EL (cell line): ENCODE results near the gene THAP9.
"Not testable (repeated sequence)": the region's sequence is repeated elsewhere in the genome, so short reads cannot be mapped to it uniquely, and the experiment has no call there.

Source experiments
- DNase-seq: peaks from one replicate; pipeline ENCODE4 v3.0.0-alpha.2; 2016

THAP9 gene

DNA sequence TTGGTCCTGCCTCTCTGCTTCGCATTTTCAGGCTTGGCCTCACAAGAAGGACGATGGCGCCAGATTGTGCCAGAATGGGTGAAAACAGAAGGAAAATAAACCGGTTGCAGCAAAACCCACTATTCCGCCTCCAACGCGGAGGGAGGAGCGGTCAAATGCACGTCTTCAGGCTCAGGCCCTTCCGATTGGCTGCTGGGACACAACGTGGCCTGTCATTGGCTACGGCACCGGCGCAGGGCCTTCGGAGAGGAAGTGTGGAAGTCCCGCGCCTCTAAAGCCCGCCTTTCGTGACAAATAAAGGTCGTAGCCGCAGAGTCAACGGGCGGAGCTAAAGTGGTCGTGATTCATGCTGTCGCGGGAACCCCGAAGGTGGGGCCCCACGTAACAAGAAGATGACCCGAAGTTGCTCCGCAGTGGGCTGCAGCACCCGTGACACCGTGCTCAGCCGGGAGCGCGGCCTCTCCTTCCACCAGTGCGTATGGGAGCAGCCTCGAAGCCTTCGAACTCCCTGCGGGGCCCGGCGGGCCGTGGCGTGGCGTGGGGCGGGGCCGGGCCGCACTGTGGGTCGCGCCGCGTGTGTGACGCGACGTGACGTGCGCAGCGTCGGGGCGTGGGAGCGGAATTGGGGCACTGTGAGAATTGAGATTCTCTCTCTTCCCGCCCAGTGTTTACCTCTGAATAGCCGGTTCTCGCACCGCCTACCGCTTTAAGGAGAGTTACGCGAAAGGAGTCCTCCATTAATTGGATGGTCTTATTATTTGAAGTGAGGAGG is at the start of gene THAP9:
THAP9 (plus strand) TSS at position 325 of the 772 bp plus-strand sequence; CDS start at position 393, 68 bp downstream.
- DNase-seq = peak; percentile 100

GRCh38 chr4:82851318-82851717 is 49.2 kb upstream of the THAP9 start:
- no peak for DNase-seq

GRCh38 chr4:82851885-82852750 is 48.4 kb upstream of the THAP9 start:
- peak; percentile 46 for DNase-seq

DNA sequence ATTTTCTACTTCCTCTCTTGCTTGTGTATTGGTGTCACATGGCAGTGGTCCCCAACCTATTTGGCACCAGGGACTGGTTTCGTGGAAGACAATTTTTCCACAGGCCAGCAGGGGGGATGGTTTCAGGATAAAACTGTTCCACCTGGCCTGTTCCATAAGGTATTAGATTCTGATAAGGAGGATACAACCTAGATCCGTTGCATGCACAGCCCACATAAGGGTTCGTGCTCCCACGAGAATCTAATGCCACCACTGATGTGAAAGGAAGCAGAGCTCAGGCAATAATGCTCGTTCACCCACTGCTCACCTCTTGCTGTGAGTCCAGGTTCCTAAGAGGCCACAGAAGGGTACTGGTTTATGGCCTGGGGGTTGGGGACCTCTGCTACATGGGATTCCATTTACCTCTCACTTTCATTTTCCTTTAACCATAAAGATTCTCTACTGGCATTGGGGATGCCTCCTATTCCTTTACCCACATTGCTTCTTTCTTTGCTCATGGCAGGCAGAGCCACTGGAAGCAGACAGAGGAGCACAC is 47.7 kb upstream of the THAP9 start:
- DNase-seq = no peak

GRCh38 chr4:82860487-82860886 is 40.0 kb upstream of the THAP9 start:
- DNase-seq = not testable (repeated sequence)

GRCh38 chr4:82861529-82861928 is 39.0 kb upstream of the THAP9 start:
- DNase-seq = no peak

DNA sequence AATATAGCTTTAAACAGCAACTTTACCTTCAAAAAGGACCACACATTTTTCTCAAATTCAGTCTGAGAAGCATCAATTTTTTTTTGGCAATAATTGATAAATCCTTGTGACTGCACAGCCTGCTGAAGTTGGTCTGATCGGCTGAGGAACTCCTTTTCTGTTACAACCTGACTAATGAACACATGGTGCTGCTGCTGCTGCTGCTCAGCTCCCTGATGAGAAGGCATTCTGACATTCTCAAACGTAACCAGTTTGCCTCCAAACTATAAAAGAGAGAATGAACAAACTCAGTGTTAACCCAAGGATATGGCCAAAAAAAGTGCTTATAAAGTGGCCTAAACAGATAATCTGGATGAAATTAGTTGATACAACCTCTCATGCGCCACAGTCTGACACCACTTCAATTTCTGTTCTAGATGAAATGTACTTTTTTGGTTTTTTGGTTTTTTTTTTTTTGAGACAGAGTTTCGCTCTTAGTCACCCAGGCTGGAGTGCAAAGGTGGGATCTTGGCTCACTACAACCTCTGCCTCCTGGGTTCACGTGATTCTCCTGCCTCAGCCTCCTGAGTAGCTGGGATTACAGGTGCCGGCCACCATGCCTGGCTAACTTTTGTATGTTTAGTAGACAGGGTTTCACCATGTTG is 36.1 kb upstream of the THAP9 start:
- no peak for DNase-seq

DNA sequence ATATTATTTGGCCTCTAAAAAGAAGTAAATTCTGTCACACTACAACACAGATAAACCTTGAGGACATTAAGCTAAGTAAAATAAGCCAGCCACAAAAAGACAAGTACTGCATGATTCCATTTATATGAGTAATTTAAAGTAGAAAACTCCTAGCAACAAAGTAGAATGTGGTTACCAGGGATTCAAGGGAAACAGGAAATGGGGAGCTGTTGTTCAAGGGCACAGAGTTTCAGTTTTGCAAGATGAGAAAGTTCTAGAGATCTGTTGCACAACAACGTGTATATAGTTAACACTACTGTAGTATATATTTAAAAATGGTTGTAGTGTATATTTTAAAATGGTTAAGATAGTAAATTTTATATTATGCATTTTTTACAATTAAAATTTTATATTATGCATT is 34.9 kb upstream of the THAP9 start:
- DNase-seq = peak; percentile 87

- DNase-seq = peak; percentile 19
Measured at GRCh38 chr4:82866033-82866432, 34.5 kb upstream of the THAP9 start.

DNA sequence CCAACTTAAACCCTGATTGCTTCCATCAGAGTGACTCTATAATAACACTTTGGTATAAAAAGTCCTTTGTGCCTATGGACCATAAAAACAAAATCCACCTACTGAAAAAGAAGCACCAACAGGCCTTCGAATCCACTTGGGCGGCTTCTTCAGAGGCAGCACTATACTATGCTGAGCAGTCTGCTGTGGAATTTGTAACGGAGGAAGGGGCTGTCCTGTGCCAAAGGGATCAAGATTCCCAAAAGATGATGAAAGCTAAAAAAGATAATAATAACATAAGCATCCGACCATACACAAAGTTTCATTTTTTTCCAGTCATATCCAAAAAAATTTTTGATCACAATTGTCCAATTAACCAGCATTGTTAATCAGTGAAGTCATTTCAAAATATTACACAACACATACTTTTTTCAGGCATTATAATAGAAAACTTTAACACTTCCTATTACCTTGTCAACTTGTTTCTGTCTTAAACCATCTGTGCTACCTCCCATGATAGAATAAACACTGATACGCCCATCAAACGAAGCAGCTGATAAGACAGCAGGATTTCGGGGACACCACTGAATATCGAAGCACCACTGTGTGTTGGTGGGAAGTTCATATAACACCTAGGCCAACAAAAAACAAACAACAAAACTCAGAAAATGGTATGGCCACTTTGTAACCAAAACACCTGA is 33.7 kb upstream of the THAP9 start:
- DNase-seq = peak; percentile 61

GRCh38 chr4:82868572-82868971 is 32.0 kb upstream of the THAP9 start:
- DNase-seq = no peak

- no peak for DNase-seq
Measured at GRCh38 chr4:82885410-82885809, 15.1 kb upstream of the THAP9 start.

- DNase-seq = no peak
Measured at GRCh38 chr4:82886147-82886942, 14.2 kb upstream of the THAP9 start.

GRCh38 chr4:82889287-82889686 is 11.2 kb upstream of the THAP9 start:
- no peak for DNase-seq

DNA sequence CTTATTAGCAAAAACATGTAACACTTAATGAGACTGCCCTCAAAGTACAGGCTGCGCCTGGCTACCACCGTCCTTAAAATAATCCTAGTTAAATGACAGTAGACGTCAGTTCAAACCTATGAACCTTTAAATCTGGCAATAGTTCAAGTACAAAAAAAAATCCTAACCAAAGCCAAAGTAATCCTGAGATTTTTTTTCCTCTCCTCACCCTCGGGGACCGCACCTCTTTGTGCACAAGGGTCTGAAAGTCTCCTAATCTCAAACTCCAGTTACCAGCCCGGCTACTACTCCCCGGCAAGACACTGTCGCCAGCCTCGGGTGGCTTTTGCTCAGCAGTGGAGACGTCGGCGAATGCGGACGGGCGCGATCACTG is 10.0 kb upstream of the THAP9 start:
- DNase-seq = no peak

GRCh38 chr4:82890901-82891706 is 9.4 kb upstream of the THAP9 start, which contains the start of gene SEC31A:
Gene SEC31A, minus strand, starts transcription at chr4:82891153. Its CDS starts 9,217 bp downstream, at chr4:82881936.
- peak; percentile 95 for DNase-seq

DNA sequence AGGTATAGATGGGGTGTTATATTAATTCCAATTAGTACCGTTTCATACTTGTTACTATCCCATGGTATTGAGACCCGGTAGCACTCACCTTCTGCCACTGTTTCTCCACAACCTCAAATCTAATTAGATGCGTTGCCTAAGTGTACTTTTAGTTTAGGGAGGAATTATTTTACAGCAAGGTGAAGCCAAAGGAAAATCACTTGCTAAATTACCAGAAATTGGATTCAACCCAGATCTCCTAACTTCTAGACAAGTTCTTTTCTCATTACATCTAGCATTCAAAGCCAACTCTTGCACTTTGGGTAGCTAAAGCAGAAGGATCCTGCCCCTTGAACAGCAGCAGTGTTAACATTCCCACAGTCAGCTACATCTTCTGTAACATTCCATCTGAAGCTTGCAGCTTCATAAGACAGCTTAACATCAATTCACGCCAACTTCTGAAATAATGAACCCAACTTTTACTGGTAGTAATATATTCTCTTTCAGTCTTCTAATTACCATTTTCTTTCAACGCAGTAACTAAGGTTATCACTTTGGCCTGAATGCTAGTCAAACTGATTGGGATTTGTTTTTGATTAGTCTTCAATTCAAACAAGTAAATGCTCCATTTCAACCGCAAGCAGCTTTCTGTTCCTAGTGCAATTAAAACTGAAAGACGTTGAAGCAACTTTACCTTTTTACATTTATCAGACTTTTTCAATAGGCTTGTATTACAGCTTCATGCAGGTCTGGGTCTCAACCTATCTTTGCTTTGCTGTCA is 8.6 kb upstream of the THAP9 start:
- peak; percentile 37 for DNase-seq

DNA sequence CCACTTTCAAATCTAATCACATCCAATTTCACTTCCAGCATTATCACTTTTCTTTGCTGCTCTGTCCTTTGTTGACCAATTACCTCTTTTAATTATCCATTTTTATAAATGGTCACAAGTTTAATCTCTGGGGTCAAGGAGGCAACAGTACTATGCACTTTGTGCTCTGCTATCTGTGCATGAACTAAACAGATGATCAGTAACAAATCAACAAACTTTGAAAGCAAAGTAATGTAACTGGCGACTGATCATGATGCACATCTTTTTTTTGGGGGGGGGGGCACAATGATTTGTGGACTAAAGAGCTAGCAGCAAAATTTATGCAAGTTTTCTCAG is 8.1 kb upstream of the THAP9 start:
- no peak for DNase-seq

DNA sequence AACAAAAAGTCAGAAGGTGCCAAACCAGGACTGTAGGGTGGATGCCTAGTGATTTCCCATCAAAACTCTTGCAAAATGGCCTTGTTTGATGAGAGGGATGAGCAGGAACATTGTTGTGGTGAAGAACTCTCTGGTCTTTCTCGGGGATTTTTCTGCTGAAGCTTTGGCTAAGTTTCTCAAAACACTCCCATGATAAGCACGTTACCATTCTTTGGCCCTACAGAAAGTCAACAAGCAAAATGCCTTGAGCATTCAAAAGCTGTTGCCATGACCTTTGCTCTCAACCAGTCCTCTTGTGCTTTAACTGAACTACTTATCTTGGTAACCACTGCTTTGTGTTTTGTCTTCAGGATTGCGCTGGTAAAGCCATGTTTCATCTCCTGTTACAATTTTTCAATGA is 6.6 kb upstream of the THAP9 start:
- DNase-seq = no peak

DNA sequence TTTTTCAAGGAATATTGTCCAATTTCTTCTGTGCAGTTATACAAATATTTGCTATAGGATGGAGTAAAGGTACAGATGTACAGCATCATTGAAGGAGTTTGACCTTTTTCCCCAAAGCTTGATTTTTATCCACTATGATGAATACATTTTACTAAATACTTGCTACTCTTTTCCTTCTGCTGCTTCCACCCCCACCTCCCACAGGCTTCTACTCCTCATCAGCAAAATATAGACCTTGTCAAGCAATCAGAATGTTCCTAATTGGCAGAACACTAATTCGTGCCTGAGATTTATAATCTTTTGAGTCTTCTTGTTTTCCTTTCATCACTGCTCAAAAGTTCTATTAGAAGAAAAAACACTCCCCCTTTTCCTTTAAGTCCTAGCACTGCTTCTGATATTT is 3.8 kb upstream of the THAP9 start:
- no peak for DNase-seq
